Activated T-cell treated with anti-CD3 and anti-CD28 coated beads, Interleukin-2, amount 50 U/mL, for 72 hours (primary cell): ENCODE results near the gene EHBP1. TPM values are rescaled to one million over a fixed set of nuclear protein-coding genes. Genes with fewer than 3 reads are reported as not detected.
"Not testable (repeated sequence)": the region's sequence is repeated elsewhere in the genome, so short reads cannot be mapped to it uniquely, and the experiment has no call there.

Experiments used
- ATAC-seq, 2 donors: fragments of 150-1000 bp; cut with Tn5 transposase; replicated peaks in 1 of 2; 2 replicates each; pipeline ENCODE4 v1.10.0; 2021; ENCODE audit warnings: moderate library complexity in 2 of 2, mild to moderate bottlenecking in 1 of 2
- DNase-seq, 2 donors: peaks; one replicate each; pipeline ENCODE4 v3.0.0; 2021 to 2022; ENCODE audit warnings: mixed read lengths in 1 of 2
- H3K27ac Mint-ChIP-seq: one replicate; pipeline ENCODE4 v1.8.0; 2022; ENCODE audit warnings: mild to moderate bottlenecking, moderate library complexity, mixed read lengths
- H3K27me3 Mint-ChIP-seq: one replicate; pipeline ENCODE4 v1.8.0; 2022; ENCODE audit warnings: low read depth, mixed read lengths
- H3K36me3 Mint-ChIP-seq, 2 donors: one replicate each; pipeline ENCODE4 v1.8.0; 2022; ENCODE audit warnings: mixed read lengths in 2 of 2, mild to moderate bottlenecking in 1 of 2; ENCODE audit not compliant: insufficient read depth in 2 of 2
- H3K4me1 Mint-ChIP-seq: one replicate; pipeline ENCODE4 v1.8.0; 2022; ENCODE audit warnings: low read depth, mixed read lengths
- H3K4me3 Mint-ChIP-seq, 2 donors: one replicate each; pipeline ENCODE4 v1.8.0; 2022; ENCODE audit warnings: mild to moderate bottlenecking in 2 of 2, mixed read lengths in 2 of 2, moderate library complexity in 2 of 2
- H3K9me3 Mint-ChIP-seq, 2 donors: one replicate each; pipeline ENCODE4 v1.8.0; 2022; ENCODE audit warnings: mixed read lengths in 2 of 2
- total RNA-seq, 2 donors: library from RNA; stranded (reverse); gene quantifications; one replicate each; pipeline ENCODE4 v1.2.3, GENCODE V29; 2022

EHBP1 gene
- total RNA-seq, 2 donors from 2014 or later: 28.8 to 32.0 TPM

- Mint-ChIP-seq H3K4me3 (no peak overlapping the region), H3K27ac (no peak overlapping the region), H3K4me1 (no peaks in the 10 kb centered on the region), H3K27me3 (peaks cover 52% of the 10 kb centered on the region), H3K36me3 (no peaks in the 10 kb centered on the region), H3K9me3 (no peaks in the 10 kb centered on the region)
- no peak for DNase-seq
- no peak for ATAC-seq
Observed at GRCh38 chr2:63066838-63067237, 361.3 kb downstream of the EHBP1 start.

- DNase-seq (no peak), ATAC-seq (no peak)
- no peaks in the 10 kb centered on the region for H3K36me3 Mint-ChIP-seq
- no peaks in the 10 kb centered on the region for H3K9me3 Mint-ChIP-seq
- H3K27ac Mint-ChIP-seq: no peak overlapping the region
- no peak overlapping the region for H3K4me3 Mint-ChIP-seq
- peaks cover 15% of the 10 kb centered on the region for H3K27me3 Mint-ChIP-seq
- H3K4me1 Mint-ChIP-seq: no peaks in the 10 kb centered on the region
Observed at GRCh38 chr2:63071664-63072063, 366.2 kb downstream of the EHBP1 start.

- Mint-ChIP-seq H3K4me1 (peaks cover 7% of the 10 kb centered on the region), H3K9me3 (no peaks in the 10 kb centered on the region), H3K4me3 (no peak overlapping the region), H3K27ac (no peak overlapping the region), H3K36me3 (no peaks in the 10 kb centered on the region), H3K27me3 (no peaks in the 10 kb centered on the region)
- ATAC-seq (no peak), DNase-seq (no peak)
Observed at GRCh38 chr2:63073994-63074393, 368.5 kb downstream of the EHBP1 start.

GRCh38 chr2:63074399-63074798, 368.9 kb downstream of the EHBP1 start:
- not testable (repeated sequence) for H3K27ac Mint-ChIP-seq, H3K4me3 Mint-ChIP-seq, H3K4me1 Mint-ChIP-seq, H3K36me3 Mint-ChIP-seq, ATAC-seq, H3K27me3 Mint-ChIP-seq, DNase-seq, H3K9me3 Mint-ChIP-seq

GRCh38 chr2:63078852-63079606, 373.5 kb downstream of the EHBP1 start:
- Mint-ChIP-seq H3K4me3 (no peak overlapping the region), H3K27ac (no peak overlapping the region), H3K27me3 (no peaks in the 10 kb centered on the region), H3K4me1 (peaks cover 7% of the 10 kb centered on the region), H3K9me3 (no peaks in the 10 kb centered on the region), H3K36me3 (no peaks in the 10 kb centered on the region)
- no peak for ATAC-seq
- DNase-seq: peak in 1 of 2 donors; percentile 19

- ATAC-seq (no peak), DNase-seq (no peak)
- no peak overlapping the region for H3K27ac Mint-ChIP-seq
- H3K4me3 Mint-ChIP-seq: no peak overlapping the region
- H3K4me1 Mint-ChIP-seq: peaks cover 7% of the 10 kb centered on the region
- no peaks in the 10 kb centered on the region for H3K9me3 Mint-ChIP-seq
- H3K36me3 Mint-ChIP-seq: no peaks in the 10 kb centered on the region
- H3K27me3 Mint-ChIP-seq: no peaks in the 10 kb centered on the region
Observed at GRCh38 chr2:63081404-63081803, 375.9 kb downstream of the EHBP1 start.

GRCh38 chr2:63086687-63087086, 381.2 kb downstream of the EHBP1 start:
- Mint-ChIP-seq H3K27me3 (no peaks in the 10 kb centered on the region), H3K4me3 (no peak overlapping the region)
- no peak for ATAC-seq

GRCh38 chr2:63092401-63092800, 386.9 kb downstream of the EHBP1 start:
- H3K4me3 Mint-ChIP-seq: no peak overlapping the region
- peaks cover 6% of the 10 kb centered on the region for H3K27me3 Mint-ChIP-seq
- ATAC-seq (no peak), DNase-seq (no peak)
- no peak overlapping the region for H3K27ac Mint-ChIP-seq
- peaks cover 0 to 2% of the 10 kb centered on the region in 2 donors for H3K9me3 Mint-ChIP-seq
- H3K4me1 Mint-ChIP-seq: no peaks in the 10 kb centered on the region
- no peaks in the 10 kb centered on the region for H3K36me3 Mint-ChIP-seq

More at GRCh38 chr2:63086687-63087086, 381.2 kb downstream of the EHBP1 start:
- H3K4me1 Mint-ChIP-seq: no peaks in the 10 kb centered on the region
- DNase-seq: no peak
- no peaks in the 10 kb centered on the region for H3K36me3 Mint-ChIP-seq
- H3K9me3 Mint-ChIP-seq: no peaks in the 10 kb centered on the region
- no peak overlapping the region for H3K27ac Mint-ChIP-seq

- Mint-ChIP-seq H3K9me3 (peaks cover 0 to 2% of the 10 kb centered on the region in 2 donors), H3K4me1 (no peaks in the 10 kb centered on the region)
Observed at GRCh38 chr2:63092857-63093256, 387.3 kb downstream of the EHBP1 start.

GRCh38 chr2:63093502-63093901, 388.0 kb downstream of the EHBP1 start:
- peaks cover 6% of the 10 kb centered on the region for H3K27me3 Mint-ChIP-seq
- DNase-seq: no peak
- H3K27ac Mint-ChIP-seq: no peak overlapping the region
- ATAC-seq: no peak
- peaks cover 0 to 2% of the 10 kb centered on the region in 2 donors for H3K9me3 Mint-ChIP-seq
- H3K4me3 Mint-ChIP-seq: no peak overlapping the region
- H3K4me1 Mint-ChIP-seq: no peaks in the 10 kb centered on the region
- no peaks in the 10 kb centered on the region for H3K36me3 Mint-ChIP-seq

More at GRCh38 chr2:63092857-63093256, 387.3 kb downstream of the EHBP1 start:
- DNase-seq (no peak), ATAC-seq (no peak)
- no peak overlapping the region for H3K4me3 Mint-ChIP-seq
- peaks cover 6% of the 10 kb centered on the region for H3K27me3 Mint-ChIP-seq
- H3K27ac Mint-ChIP-seq: no peak overlapping the region
- H3K36me3 Mint-ChIP-seq: no peaks in the 10 kb centered on the region

Other genes with a start within 250 kb of the EHBP1 start
- under 1 TPM; 0.32 to 0.70 TPM for gene TMEM17, start 199.5 kb upstream of the EHBP1 start, total RNA-seq